SJSA1 (cell line): Measurements from ENCODE around the gene SLC6A17. TPM values are rescaled to one million over a fixed set of nuclear protein-coding genes. Genes with fewer than 3 reads are reported as not detected.

ENCODE experiments used
- DNase-seq, 2 experiments: peaks; one replicate each; pipeline ENCODE4 v3.0.0-alpha.2; 2015 to 2020; ENCODE audit warnings: low spot score in 2 of 2, low read depth in 1 of 2
- H3K27ac ChIP-seq: fragments of 250-450 bp; sonication (Bioruptor Pico); 2 replicates; pipeline ENCODE4 v1.5.1; 2020; ENCODE audit warnings: mild to moderate bottlenecking, moderate library complexity
- H3K27me3 ChIP-seq: fragments of 250-450 bp; sonication (Bioruptor Pico); replicated peaks from 2 replicates; pipeline ENCODE4 v1.5.1; 2020; ENCODE audit warnings: mild to moderate bottlenecking, moderate library complexity
- H3K36me3 ChIP-seq: fragments of 250-450 bp; sonication (Bioruptor Pico); 2 replicates; pipeline ENCODE4 v1.5.1; 2020; ENCODE audit warnings: mild to moderate bottlenecking
- H3K4me1 ChIP-seq: fragments of 250-450 bp; sonication (Bioruptor Pico); replicated peaks from 2 replicates; pipeline ENCODE4 v1.6.1; 2021; ENCODE audit warnings: mild to moderate bottlenecking
- H3K4me3 ChIP-seq: fragments of 250-450 bp; sonication (Bioruptor Pico); 2 replicates; pipeline ENCODE4 v1.5.1; 2020; ENCODE audit warnings: mild to moderate bottlenecking
- H3K9me3 ChIP-seq: fragments of 250-450 bp; sonication (Bioruptor Pico); replicated peaks from 2 replicates; pipeline ENCODE4 v1.5.1; 2020; ENCODE audit warnings: mild to moderate bottlenecking
- total RNA-seq: library from RNA; depleted of rRNA; stranded (reverse); fragments of >200 nt; shearing (Covaris generic); gene quantifications from 2 replicates; pipeline ENCODE4 v1.2.3, GENCODE V29; 2014

The SLC6A17 gene
- total RNA-seq, 1 experiment from 2014 or later = 2.1 TPM

GRCh38 chr1:110170766-110171733 is 20.8 kb downstream of the SLC6A17 start:
- no peaks in the 10 kb centered on the region for H3K4me1 ChIP-seq
- H3K9me3 ChIP-seq = no peaks in the 10 kb centered on the region
- no peak for DNase-seq
- no peak overlapping the region for H3K27ac ChIP-seq
- H3K4me3 ChIP-seq = no peak overlapping the region
- H3K36me3 ChIP-seq = no peaks in the 10 kb centered on the region
- H3K27me3 ChIP-seq = no peaks in the 10 kb centered on the region

GRCh38 chr1:110172001-110172400 is 21.7 kb downstream of the SLC6A17 start:
- Histone ChIP-seq H3K4me3 (no peak overlapping the region), H3K27me3 (no peaks in the 10 kb centered on the region), H3K9me3 (no peaks in the 10 kb centered on the region), H3K27ac (no peak overlapping the region), H3K36me3 (no peaks in the 10 kb centered on the region), H3K4me1 (no peaks in the 10 kb centered on the region)
- no peak for DNase-seq

- Histone ChIP-seq H3K9me3 (no peaks in the 10 kb centered on the region), H3K4me3 (no peak overlapping the region), H3K27ac (no peak overlapping the region), H3K27me3 (no peaks in the 10 kb centered on the region), H3K4me1 (no peaks in the 10 kb centered on the region), H3K36me3 (no peaks in the 10 kb centered on the region)
- DNase-seq = no peak
Measured at GRCh38 chr1:110173466-110174105, 23.3 kb downstream of the SLC6A17 start.

- H3K4me1 ChIP-seq = no peaks in the 10 kb centered on the region
Measured at GRCh38 chr1:110174961-110175360, 24.7 kb downstream of the SLC6A17 start.

GRCh38 chr1:110176299-110176956 is 26.1 kb downstream of the SLC6A17 start:
- no peaks in the 10 kb centered on the region for H3K9me3 ChIP-seq
- H3K27ac ChIP-seq = no peak overlapping the region
- H3K27me3 ChIP-seq = no peaks in the 10 kb centered on the region
- no peak for DNase-seq
- H3K4me3 ChIP-seq = no peak overlapping the region
- H3K4me1 ChIP-seq = no peaks in the 10 kb centered on the region
- H3K36me3 ChIP-seq = no peaks in the 10 kb centered on the region

More at GRCh38 chr1:110174961-110175360, 24.7 kb downstream of the SLC6A17 start:
- no peaks in the 10 kb centered on the region for H3K27me3 ChIP-seq
- no peaks in the 10 kb centered on the region for H3K9me3 ChIP-seq
- H3K36me3 ChIP-seq = no peaks in the 10 kb centered on the region
- H3K27ac ChIP-seq = no peak overlapping the region
- no peak overlapping the region for H3K4me3 ChIP-seq
- no peak for DNase-seq

GRCh38 chr1:110177775-110178174 is 27.5 kb downstream of the SLC6A17 start:
- DNase-seq = no peak
- Histone ChIP-seq H3K4me1 (no peaks in the 10 kb centered on the region), H3K9me3 (no peaks in the 10 kb centered on the region), H3K36me3 (no peaks in the 10 kb centered on the region), H3K27me3 (0 out of 2 replicates have a peak, but pooled peaks cover 4% of the 10 kb centered on the region), H3K4me3 (no peak overlapping the region), H3K27ac (no peak overlapping the region)

- H3K27ac ChIP-seq = no peak overlapping the region
- H3K36me3 ChIP-seq = no peaks in the 10 kb centered on the region
- no peaks in the 10 kb centered on the region for H3K9me3 ChIP-seq
- H3K4me3 ChIP-seq = no peak overlapping the region
- no peak for DNase-seq
- H3K4me1 ChIP-seq = no peaks in the 10 kb centered on the region
- 0 out of 2 replicates have a peak, but pooled peaks cover 4% of the 10 kb centered on the region for H3K27me3 ChIP-seq
Measured at GRCh38 chr1:110183642-110184167, 33.4 kb downstream of the SLC6A17 start.

- DNase-seq = no peak
- Histone ChIP-seq H3K27ac (no peak overlapping the region), H3K4me1 (no peaks in the 10 kb centered on the region), H3K27me3 (0 out of 2 replicates have a peak, but pooled peaks cover 4% of the 10 kb centered on the region), H3K36me3 (no peaks in the 10 kb centered on the region), H3K4me3 (no peak overlapping the region), H3K9me3 (no peaks in the 10 kb centered on the region)
Measured at GRCh38 chr1:110184446-110184845, 34.2 kb downstream of the SLC6A17 start.

GRCh38 chr1:110185181-110185580 is 34.9 kb downstream of the SLC6A17 start:
- no peak overlapping the region for H3K27ac ChIP-seq
- no peaks in the 10 kb centered on the region for H3K9me3 ChIP-seq
- H3K4me1 ChIP-seq = no peaks in the 10 kb centered on the region
- DNase-seq = no peak
- no peaks in the 10 kb centered on the region for H3K36me3 ChIP-seq
- 0 out of 2 replicates have a peak, but pooled peaks cover 4% of the 10 kb centered on the region for H3K27me3 ChIP-seq
- no peak overlapping the region for H3K4me3 ChIP-seq

GRCh38 chr1:110186558-110186957 is 36.3 kb downstream of the SLC6A17 start:
- no peak for DNase-seq
- H3K27ac ChIP-seq = no peak overlapping the region
- no peak overlapping the region for H3K4me3 ChIP-seq
- H3K27me3 ChIP-seq = 0 out of 2 replicates have a peak, but pooled peaks cover 4% of the 10 kb centered on the region
- no peaks in the 10 kb centered on the region for H3K36me3 ChIP-seq
- H3K9me3 ChIP-seq = no peaks in the 10 kb centered on the region
- H3K4me1 ChIP-seq = no peaks in the 10 kb centered on the region

GRCh38 chr1:110187139-110187890 is 37.0 kb downstream of the SLC6A17 start:
- H3K4me1 ChIP-seq = no peaks in the 10 kb centered on the region
- H3K9me3 ChIP-seq = no peaks in the 10 kb centered on the region
- DNase-seq = no peak
- H3K4me3 ChIP-seq = no peak overlapping the region
- H3K27me3 ChIP-seq = no peaks in the 10 kb centered on the region
- H3K36me3 ChIP-seq = no peaks in the 10 kb centered on the region
- H3K27ac ChIP-seq = no peak overlapping the region

GRCh38 chr1:110188035-110188618 is 37.8 kb downstream of the SLC6A17 start:
- no peak for DNase-seq
- no peaks in the 10 kb centered on the region for H3K9me3 ChIP-seq
- H3K36me3 ChIP-seq = no peaks in the 10 kb centered on the region
- H3K4me1 ChIP-seq = no peaks in the 10 kb centered on the region
- no peak overlapping the region for H3K4me3 ChIP-seq
- H3K27me3 ChIP-seq = no peaks in the 10 kb centered on the region
- no peak overlapping the region for H3K27ac ChIP-seq

- no peak overlapping the region for H3K27ac ChIP-seq
- no peaks in the 10 kb centered on the region for H3K9me3 ChIP-seq
- no peak for DNase-seq
- no peak overlapping the region for H3K4me3 ChIP-seq
- no peaks in the 10 kb centered on the region for H3K36me3 ChIP-seq
- no peaks in the 10 kb centered on the region for H3K4me1 ChIP-seq
- H3K27me3 ChIP-seq = no peaks in the 10 kb centered on the region
Measured at GRCh38 chr1:110189181-110189580, 38.9 kb downstream of the SLC6A17 start.
